Kidney (tissue), 14 donors: ENCODE data around the gene CLOCK. TPM values are rescaled to one million over a fixed set of nuclear protein-coding genes. Genes with fewer than 3 reads are reported as not detected.
"Not testable (repeated sequence)": the region's sequence is repeated elsewhere in the genome, so short reads cannot be mapped to it uniquely, and the experiment has no call there.

Experiments
- DNase-seq, 5 donors: peaks; one replicate each; pipeline ENCODE4 v3.0.0-alpha.2; 2013 to 2020
- FAIRE-seq: peaks from 2 replicates; lab custom pipeline; 2012; peaks lifted over from hg19 to GRCh38; lab: Jason Lieb, UNC
- H3K27ac ChIP-seq, 2 donors: one replicate each; pipeline ENCODE4 v1.7.0; 2013; ENCODE audit warnings: low read depth in 2 of 2, low read length in 2 of 2, inconsistent platforms in 1 of 2
- H3K27me3 ChIP-seq: one replicate; pipeline ENCODE4 v1.7.1; 2013; ENCODE audit warnings: low read length, inconsistent platforms; ENCODE audit not compliant: control insufficient read depth, insufficient read depth
- H3K36me3 ChIP-seq, 3 donors: one replicate each; pipeline versions ENCODE4 v1.7.0 to v1.7.1; 2013; ENCODE audit warnings: low read length in 3 of 3, control low read depth in 1 of 3, inconsistent platforms in 1 of 3; ENCODE audit not compliant: insufficient read depth in 3 of 3, control insufficient read depth in 2 of 3
- H3K4me1 ChIP-seq, 3 donors: one replicate each; pipeline versions ENCODE4 v1.7.0 to v1.7.1; 2013; ENCODE audit warnings: low read length in 3 of 3, inconsistent platforms in 1 of 3, low read depth in 1 of 3; ENCODE audit not compliant: control insufficient read depth in 2 of 3, insufficient read depth in 2 of 3
- H3K4me3 ChIP-seq, 3 donors: one replicate each; pipeline versions ENCODE4 v1.7.0 to v1.8.1; 2013; ENCODE audit warnings: low read length in 3 of 3, control low read depth in 1 of 3, inconsistent platforms in 1 of 3
- H3K9ac ChIP-seq, 3 donors: one replicate each; pipeline versions ENCODE4 v1.7.0 to v1.7.1; 2013; ENCODE audit warnings: low read length in 3 of 3, control low read depth in 1 of 3, inconsistent platforms in 1 of 3
- H3K9me3 ChIP-seq, 3 donors: one replicate each; pipeline versions ENCODE4 v1.7.0 to v1.7.1; 2013; ENCODE audit warnings: low read length in 3 of 3, control low read depth in 1 of 3, inconsistent platforms in 1 of 3; ENCODE audit not compliant: control insufficient read depth in 2 of 3, insufficient read depth in 1 of 3
- CTCF ChIP-seq: IDR thresholded peaks from 3 replicates; pipeline ENCODE4 v1.5.1; 2012; ENCODE audit warnings: mild to moderate bottlenecking, moderate library complexity, borderline replicate concordance; ENCODE audit not compliant: insufficient read depth; ENCODE audit errors: extremely low read depth
- intact Hi-C: fragments of 100-400 bp; cut with DNase I; formaldehyde crosslinking; loops from one replicate; pipeline ENCODE4 v1.11.1; 2022
- polyA plus RNA-seq: library from polyadenylated mRNA; stranded (reverse); fragments of 350-450 nt; fragmentation: Illumina TruSeq; extraction: RNeasy Lipid Tissue Mini Kit (QIAGEN cat#74804); gene quantifications from one replicate; pipeline ENCODE4 v1.2.3, GENCODE V29; 2014; ENCODE audit warnings: low read depth, low replicate concordance; ENCODE audit not compliant: insufficient read depth
- total RNA-seq: library from RNA; stranded (reverse); fragmentation: NEBNext Ultra II Directional; extraction: Animal tissue kit (Norgen Biotek cat#: 25700); gene quantifications from one replicate; pipeline ENCODE4 v1.2.1, GENCODE V29; 2021
- donor health status: control.
- donor health status: control.
- donor health status: control.
- donor health status: control.
- donor health status: control.
- donor health status: DM: yes; HTN: yes; CAD: no.
- donor health status: Normal renal cell carcinoma (clear cell type).

CLOCK gene
- total and polyA plus RNA-seq, 2 donors from 2014 or later: 3.8 to 28.9 TPM

DNA sequence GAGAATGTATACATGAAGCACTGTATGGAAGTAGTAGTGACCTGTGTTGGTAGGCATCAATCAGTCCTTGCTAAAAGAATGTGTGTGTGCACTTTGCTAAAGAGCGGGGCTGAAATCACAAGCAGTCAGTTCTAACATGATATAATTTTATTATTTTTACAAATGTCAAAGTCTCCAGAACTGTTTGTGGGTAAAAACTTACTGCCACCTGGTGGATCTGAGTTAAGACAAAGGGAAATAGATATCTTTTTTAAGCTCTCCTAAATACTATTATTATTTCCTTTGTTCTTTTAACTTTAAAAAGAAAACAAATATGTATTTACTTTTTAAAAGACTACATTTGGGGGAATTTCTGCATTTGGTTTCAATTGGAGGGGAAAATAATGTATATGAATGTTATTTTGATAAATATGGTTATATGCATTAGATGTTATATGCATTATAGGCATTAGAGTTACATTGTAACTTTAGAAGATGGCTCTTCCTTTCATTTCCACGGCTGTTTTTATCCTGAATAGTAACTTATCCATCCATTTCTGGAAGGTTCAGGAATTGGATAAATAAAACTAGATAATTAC is 7.8 kb upstream of the CLOCK start:
- H3K36me3 ChIP-seq: no peaks in the 10 kb centered on the region
- no peak overlapping the region for H3K9ac ChIP-seq
- intact Hi-C loops: no loop called here
- H3K27ac ChIP-seq: no peak overlapping the region
- FAIRE-seq (peak; percentile 73), DNase-seq (peak in 2 of 5 donors; percentile 35 to 60)
- H3K9me3 ChIP-seq: no peaks in the 10 kb centered on the region
- no peaks in the 10 kb centered on the region for H3K27me3 ChIP-seq
- H3K4me3 ChIP-seq: no peak overlapping the region
- TF ChIP-seq CTCF: peak; percentile 10
- no peaks in the 10 kb centered on the region for H3K4me1 ChIP-seq

DNA sequence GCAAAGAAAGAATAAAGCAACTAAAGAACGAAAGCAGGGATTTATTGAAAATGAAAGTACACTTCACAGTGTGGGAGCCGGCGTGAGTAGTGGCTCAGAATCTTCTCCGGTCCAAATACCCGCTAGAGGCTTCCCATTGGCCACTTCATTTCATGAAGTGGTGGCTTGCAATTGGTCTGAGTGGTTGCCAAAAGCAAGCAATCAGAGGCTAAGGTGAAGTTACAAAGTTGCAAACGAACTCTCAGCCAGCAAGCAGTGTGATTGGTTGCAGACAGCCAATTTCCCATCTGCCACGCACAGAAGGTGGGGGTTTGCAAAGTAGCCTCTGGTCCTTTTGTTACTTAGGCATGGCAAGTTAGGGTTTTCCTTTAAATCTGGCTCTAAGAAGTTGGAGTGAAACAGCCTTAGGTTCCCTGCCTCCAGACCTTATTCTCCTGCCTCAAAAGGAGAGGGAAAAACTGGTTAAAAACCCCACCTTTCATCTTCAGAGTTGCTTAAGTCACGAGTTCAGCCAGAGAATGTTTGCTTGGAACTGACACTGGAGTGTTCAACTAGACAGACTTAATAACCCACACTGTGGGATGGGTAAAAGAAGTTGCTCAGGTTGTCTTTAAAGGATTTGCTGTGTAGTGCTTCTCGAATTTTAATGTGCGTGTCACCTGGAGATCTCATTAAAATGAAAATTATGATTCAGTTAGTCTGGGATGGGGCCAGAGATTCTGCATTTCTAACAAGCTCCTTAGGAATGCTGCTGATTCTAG is 6.9 kb upstream of the CLOCK start:
- no peak overlapping the region for H3K27ac ChIP-seq
- H3K27me3 ChIP-seq: no peaks in the 10 kb centered on the region
- H3K9ac ChIP-seq: peak overlapping the region in 1 of 3 donors; percentile 55
- no peaks in the 10 kb centered on the region for H3K36me3 ChIP-seq
- H3K4me1 ChIP-seq: no peaks in the 10 kb centered on the region
- peak overlapping the region in 2 of 3 donors; percentile 45 to 49 for H3K4me3 ChIP-seq
- intact Hi-C loops: no loop called here
- no peak for FAIRE-seq
- no peak for TF ChIP-seq CTCF
- peak in 1 of 5 donors; percentile 13 for DNase-seq
- no peaks in the 10 kb centered on the region for H3K9me3 ChIP-seq

GRCh38 chr4:55551964-55552363 is 5.3 kb upstream of the CLOCK start:
- H3K9ac ChIP-seq, intact Hi-C loops, FAIRE-seq, H3K4me3 ChIP-seq, H3K36me3 ChIP-seq, H3K9me3 ChIP-seq, H3K27ac ChIP-seq, DNase-seq, H3K27me3 ChIP-seq, H3K4me1 ChIP-seq: not testable (repeated sequence)

DNA sequence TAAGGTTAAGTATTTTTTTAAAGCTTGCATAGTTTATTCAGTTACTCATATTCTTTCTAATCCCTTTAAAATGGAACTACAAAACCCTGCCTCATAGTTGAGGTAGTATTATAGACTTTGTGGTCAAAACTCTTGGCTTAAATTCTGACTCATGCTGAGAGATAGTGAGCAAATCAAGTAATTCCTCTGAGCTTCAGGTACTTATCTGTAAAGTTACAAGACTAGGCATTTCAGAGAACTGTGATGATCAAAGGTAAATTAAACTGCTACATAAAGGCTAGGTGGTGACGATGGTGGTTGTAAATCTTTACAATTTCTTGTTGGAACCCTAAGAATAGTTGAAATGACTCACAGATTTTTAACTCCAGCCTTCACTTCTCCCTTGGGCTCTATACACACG is 3.2 kb upstream of the CLOCK start:
- DNase-seq (no peak), FAIRE-seq (no peak)
- intact Hi-C loops: no loop called here
- H3K4me1 ChIP-seq: peaks cover 0 to 6% (median 4%) of the 10 kb centered on the region in 3 donors
- H3K9ac ChIP-seq: no peak overlapping the region
- H3K4me3 ChIP-seq: no peak overlapping the region
- H3K36me3 ChIP-seq: no peaks in the 10 kb centered on the region
- H3K27me3 ChIP-seq: no peaks in the 10 kb centered on the region
- H3K27ac ChIP-seq: no peak overlapping the region
- no peaks in the 10 kb centered on the region for H3K9me3 ChIP-seq
- TF ChIP-seq CTCF: no peak
